H9 (cell line): Measurements from ENCODE around the gene KPNA1. TPM values are rescaled to one million over a fixed set of nuclear protein-coding genes. Genes with fewer than 3 reads are reported as not detected.

Source experiments
- DNase-seq: peaks from one replicate; pipeline ENCODE4 v3.0.0-alpha.2; 2017
- H2AFZ ChIP-seq: one replicate; pipeline ENCODE4 v1.6.1; 2013; ENCODE audit warnings: mild to moderate bottlenecking, low read length, control low read depth, moderate library complexity
- H2AK5ac ChIP-seq: 2 replicates; pipeline ENCODE4 v1.6.1; 2013; ENCODE audit warnings: low read length, control low read depth, mixed read lengths; ENCODE audit not compliant: insufficient read length
- H2BK120ac ChIP-seq: one replicate; pipeline ENCODE4 v1.6.1; 2013; ENCODE audit warnings: low read depth, mild to moderate bottlenecking, low read length, control low read depth, inconsistent platforms; ENCODE audit not compliant: poor library complexity, severe bottlenecking
- H2BK12ac ChIP-seq: 2 replicates; pipeline ENCODE4 v1.6.1; 2013; ENCODE audit warnings: low read length, control low read depth, mixed read lengths, low read depth; ENCODE audit not compliant: insufficient read length
- H2BK15ac ChIP-seq: 2 replicates; pipeline ENCODE4 v1.6.1; 2013; ENCODE audit warnings: low read depth, low read length, control low read depth
- H2BK20ac ChIP-seq: one replicate; pipeline ENCODE4 v1.6.1; 2013; ENCODE audit warnings: low read depth, mild to moderate bottlenecking, low read length, control low read depth, inconsistent platforms; ENCODE audit not compliant: poor library complexity, severe bottlenecking
- H2BK5ac ChIP-seq: 2 replicates; pipeline ENCODE4 v1.6.1; 2013; ENCODE audit warnings: low read length, control low read depth, mixed read lengths; ENCODE audit not compliant: insufficient read length
- H3K14ac ChIP-seq: 2 replicates; pipeline ENCODE4 v1.6.1; 2013; ENCODE audit warnings: low read length, control low read depth; ENCODE audit not compliant: insufficient read depth
- H3K18ac ChIP-seq: 2 replicates; pipeline ENCODE4 v1.6.1; 2013; ENCODE audit warnings: low read depth, mild to moderate bottlenecking, mixed read lengths, low read length, control low read depth; ENCODE audit not compliant: insufficient read length
- H3K23ac ChIP-seq: 2 replicates; pipeline ENCODE4 v1.6.1; 2013; ENCODE audit warnings: low read length, control low read depth, mixed read lengths, low read depth; ENCODE audit not compliant: insufficient read length
- H3K23me2 ChIP-seq: 2 replicates; pipeline ENCODE4 v1.6.1; 2013; ENCODE audit warnings: low read depth, mild to moderate bottlenecking, mixed read lengths, low read length, control low read depth; ENCODE audit not compliant: insufficient read length, poor library complexity, severe bottlenecking
- H3K27ac ChIP-seq: 2 replicates; pipeline ENCODE4 v1.5.1; 2013; ENCODE audit warnings: low read length, control low read depth, mixed read lengths, low read depth; ENCODE audit not compliant: insufficient read length
- H3K27me3 ChIP-seq: 2 replicates; pipeline ENCODE4 v1.6.1; 2013; ENCODE audit warnings: low read length, control low read depth, inconsistent platforms; ENCODE audit not compliant: insufficient read depth
- H3K4ac ChIP-seq: 2 replicates; pipeline ENCODE4 v1.6.1; 2013; ENCODE audit warnings: low read depth, mild to moderate bottlenecking, control low read depth, inconsistent platforms, low read length, moderate library complexity
- H3K4me1 ChIP-seq: 2 replicates; pipeline ENCODE4 v1.6.1; 2013; ENCODE audit warnings: low read length, control low read depth, inconsistent platforms; ENCODE audit not compliant: insufficient read depth
- H3K4me2 ChIP-seq: 2 replicates; pipeline ENCODE4 v1.6.1; 2013; ENCODE audit warnings: low read length, control low read depth, mixed read lengths; ENCODE audit not compliant: insufficient read length, insufficient read depth
- H3K56ac ChIP-seq: 2 replicates; pipeline ENCODE4 v1.6.1; 2013; ENCODE audit warnings: low read depth, mild to moderate bottlenecking, mixed read lengths, low read length, control low read depth; ENCODE audit not compliant: insufficient read length
- H3K79me1 ChIP-seq: 2 replicates; pipeline ENCODE4 v1.6.1; 2013; ENCODE audit warnings: low read depth, mild to moderate bottlenecking, moderate library complexity, low read length, control low read depth, inconsistent platforms; ENCODE audit not compliant: insufficient read depth, poor library complexity, severe bottlenecking
- H3K79me2 ChIP-seq: 2 replicates; pipeline ENCODE4 v1.6.1; 2013; ENCODE audit warnings: low read length, control low read depth, inconsistent platforms; ENCODE audit not compliant: insufficient read depth
- H3K9ac ChIP-seq: 2 replicates; pipeline ENCODE4 v1.6.1; 2013; ENCODE audit warnings: low read length, control low read depth, mixed read lengths; ENCODE audit not compliant: insufficient read length; ENCODE audit errors: extremely low read depth
- H3K9me3 ChIP-seq: one replicate; pipeline ENCODE4 v1.6.1; 2013; ENCODE audit warnings: low read depth, low read length, inconsistent platforms; ENCODE audit not compliant: control insufficient read depth
- H3T11ph ChIP-seq: one replicate; pipeline ENCODE4 v1.6.1; 2013; ENCODE audit warnings: mild to moderate bottlenecking, low read length, control low read depth, inconsistent platforms
- H4K20me1 ChIP-seq: one replicate; pipeline ENCODE4 v1.6.1; 2013; ENCODE audit not compliant: control insufficient read depth, insufficient read length, insufficient read depth
- H4K5ac ChIP-seq: 2 replicates; pipeline ENCODE4 v1.6.1; 2013; ENCODE audit warnings: low read depth, mild to moderate bottlenecking, mixed read lengths, low read length, control low read depth; ENCODE audit not compliant: insufficient read length
- H4K8ac ChIP-seq: replicated peaks from 2 replicates; pipeline ENCODE4 v1.6.1; 2013; ENCODE audit warnings: low read length, control low read depth, mixed read lengths, low read depth; ENCODE audit not compliant: insufficient read length
- H4K91ac ChIP-seq: 2 replicates; pipeline ENCODE4 v1.6.1; 2013; ENCODE audit warnings: low read depth, mild to moderate bottlenecking, moderate library complexity, mixed read lengths, low read length, control low read depth; ENCODE audit not compliant: insufficient read length
- H3K27ac Mint-ChIP-seq, 3 experiments: 2 replicates in 2 of 3; 3 replicates in 1 of 3; pipeline ENCODE4 v1.8.0; 2020 to 2021; ENCODE audit warnings: mixed read lengths in 3 of 3, mild to moderate bottlenecking in 1 of 3, moderate library complexity in 1 of 3
- H3K27me3 Mint-ChIP-seq: 2 replicates; pipeline ENCODE4 v1.8.0; 2021; ENCODE audit warnings: low read depth, mild to moderate bottlenecking, moderate library complexity, mixed read lengths
- H3K36me3 Mint-ChIP-seq, 3 experiments: 2 replicates in 2 of 3; 3 replicates in 1 of 3; pipeline ENCODE4 v1.8.0; 2020 to 2021; ENCODE audit warnings: low read depth in 3 of 3, mixed read lengths in 3 of 3; ENCODE audit not compliant: insufficient read depth in 1 of 3
- H3K4me1 Mint-ChIP-seq, 2 experiments: 2 replicates each; pipeline ENCODE4 v1.8.0; 2020; ENCODE audit warnings: mixed read lengths in 2 of 2
- H3K4me3 Mint-ChIP-seq, 2 experiments: 2 replicates in 1 of 2; 3 replicates in 1 of 2; pipeline ENCODE4 v1.8.0; 2020 to 2021; ENCODE audit warnings: mild to moderate bottlenecking in 2 of 2, mixed read lengths in 2 of 2, moderate library complexity in 1 of 2
- H3K9me3 Mint-ChIP-seq, 2 experiments: 2 replicates in 1 of 2; 3 replicates in 1 of 2; pipeline ENCODE4 v1.8.0; 2020; ENCODE audit warnings: mild to moderate bottlenecking in 2 of 2, mixed read lengths in 2 of 2, moderate library complexity in 1 of 2
- WGBS: extraction: QIAGEN DNeasy Blood & Tissue Kit; methylation state at CpG from one replicate; pipeline ENCODE4 v1.1.7; 2013; ENCODE audit warnings: missing lambda C conversion rate, low lambda C conversion rate, mixed read lengths; ENCODE audit not compliant: insufficient read length; ENCODE audit errors: extremely low coverage; 5-methylcytosine and 5-hydroxymethylcytosine counted together
- total RNA-seq: library from RNA; stranded (reverse); gene quantifications from 2 replicates; pipeline ENCODE4 v1.2.1, GENCODE V29; 2021
- TF ChIP-seq, protein P1 (sequence below): fragments of 200-600 bp; sonication (generic); conservative IDR thresholded peaks from 3 replicates; pipeline ENCODE4 v1.8.0; 2021; ENCODE audit warnings: antibody characterized with exemption, mild to moderate bottlenecking

Gene KPNA1
- total RNA-seq, 1 experiment from 2014 or later, result 71.7 TPM

DNA sequence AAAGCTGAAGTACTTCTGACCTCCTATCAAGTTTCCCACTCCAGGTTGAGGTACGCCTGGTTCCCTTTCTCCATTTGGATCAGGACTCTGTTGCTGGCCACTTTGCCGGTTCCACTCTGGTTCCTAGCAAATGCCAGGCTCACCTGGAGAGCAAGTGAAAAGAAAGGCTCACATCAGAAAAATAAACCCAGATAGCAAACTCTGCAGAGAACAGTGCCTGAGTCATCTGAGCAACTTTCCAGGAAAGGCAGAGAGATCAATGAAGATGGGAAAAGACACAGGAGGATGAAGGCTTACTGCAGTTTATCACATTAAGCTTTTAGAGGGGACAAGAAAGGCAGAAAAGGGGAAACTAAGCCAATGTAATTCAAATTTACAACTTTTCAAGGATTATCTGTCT lies 57.0 kb downstream of the KPNA1 start:
- Histone ChIP-seq H3K79me2 (no peaks in the 10 kb centered on the region), H3K14ac (no peak overlapping the region), H3K4me2 (no peak overlapping the region), H3K27ac (no peak overlapping the region), H2BK12ac (no peak overlapping the region), H3K18ac (no peak overlapping the region), H3K27me3 (no peaks in the 10 kb centered on the region), H3T11ph (no peak overlapping the region), H3K9ac (no peak overlapping the region), H3K4ac (no peak overlapping the region), H3K23ac (no peak overlapping the region), H2AFZ (no peak overlapping the region), H2AK5ac (no peak overlapping the region), H3K56ac (no peak overlapping the region), H4K20me1 (no peaks in the 10 kb centered on the region), H4K91ac (no peak overlapping the region), H2BK20ac (no peak overlapping the region), H2BK5ac (no peak overlapping the region), H3K23me2 (no peaks in the 10 kb centered on the region), H2BK120ac (no peak overlapping the region), H3K9me3 (no peaks in the 10 kb centered on the region), H4K5ac (no peak overlapping the region), H4K8ac (no peak overlapping the region), H3K79me1 (no peaks in the 10 kb centered on the region), H3K4me1 (no peaks in the 10 kb centered on the region), H2BK15ac (no peak overlapping the region)
- Mint-ChIP-seq H3K4me3 (no peak overlapping the region), H3K27me3 (no peaks in the 10 kb centered on the region), H3K4me1 (no peaks in the 10 kb centered on the region), H3K9me3 (no peaks in the 10 kb centered on the region), H3K27ac (peak overlapping the region in 2 of 3 experiments; percentile 2 to 78; a peak in 1 of 7 replicates), H3K36me3 (peaks cover 7 to 69% (median 50%) of the 10 kb centered on the region in 3 experiments; a peak in 6 of 7 replicates)
- TF ChIP-seq, protein P1, sequence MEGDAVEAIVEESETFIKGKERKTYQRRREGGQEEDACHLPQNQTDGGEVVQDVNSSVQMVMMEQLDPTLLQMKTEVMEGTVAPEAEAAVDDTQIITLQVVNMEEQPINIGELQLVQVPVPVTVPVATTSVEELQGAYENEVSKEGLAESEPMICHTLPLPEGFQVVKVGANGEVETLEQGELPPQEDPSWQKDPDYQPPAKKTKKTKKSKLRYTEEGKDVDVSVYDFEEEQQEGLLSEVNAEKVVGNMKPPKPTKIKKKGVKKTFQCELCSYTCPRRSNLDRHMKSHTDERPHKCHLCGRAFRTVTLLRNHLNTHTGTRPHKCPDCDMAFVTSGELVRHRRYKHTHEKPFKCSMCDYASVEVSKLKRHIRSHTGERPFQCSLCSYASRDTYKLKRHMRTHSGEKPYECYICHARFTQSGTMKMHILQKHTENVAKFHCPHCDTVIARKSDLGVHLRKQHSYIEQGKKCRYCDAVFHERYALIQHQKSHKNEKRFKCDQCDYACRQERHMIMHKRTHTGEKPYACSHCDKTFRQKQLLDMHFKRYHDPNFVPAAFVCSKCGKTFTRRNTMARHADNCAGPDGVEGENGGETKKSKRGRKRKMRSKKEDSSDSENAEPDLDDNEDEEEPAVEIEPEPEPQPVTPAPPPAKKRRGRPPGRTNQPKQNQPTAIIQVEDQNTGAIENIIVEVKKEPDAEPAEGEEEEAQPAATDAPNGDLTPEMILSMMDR, result no peak
- WGBS, result no CpG with 5 or more reads among the region's 2 CpGs
- DNase-seq, result no peak
